Karpas-422 (cell line): Measurements from ENCODE around the gene MLIP. TPM values are rescaled to one million over a fixed set of nuclear protein-coding genes. Genes with fewer than 3 reads are reported as not detected.

Experiments used
- DNase-seq: peaks from one replicate; pipeline ENCODE4 v3.0.0-alpha.2; 2015
- H2AFZ ChIP-seq: fragments of 200-600 bp; sonication (generic); 2 replicates; pipeline ENCODE4 v1.6.1; 2014; ENCODE audit warnings: antibody characterized with exemption, low read length, mixed read lengths
- H3K27ac ChIP-seq: fragments of 200-600 bp; sonication (generic); 2 replicates; pipeline ENCODE4 v1.5.1; 2014; ENCODE audit warnings: mild to moderate bottlenecking, low read length, moderate library complexity
- H3K27me3 ChIP-seq: fragments of 200-600 bp; sonication (generic); 2 replicates; pipeline ENCODE4 v1.6.1; 2014; ENCODE audit warnings: low read length, mixed read lengths
- H3K36me3 ChIP-seq: fragments of 200-600 bp; sonication (generic); 2 replicates; pipeline ENCODE4 v1.6.1; 2014; ENCODE audit warnings: low read length, mixed read lengths; ENCODE audit not compliant: insufficient read depth
- H3K4me1 ChIP-seq: fragments of 200-600 bp; sonication (generic); 2 replicates; pipeline ENCODE4 v1.6.1; 2014; ENCODE audit warnings: mild to moderate bottlenecking, low read length, mixed read lengths
- H3K4me2 ChIP-seq: fragments of 200-600 bp; sonication (generic); 2 replicates; pipeline ENCODE4 v1.6.1; 2014; ENCODE audit warnings: low read length, low read depth, mild to moderate bottlenecking; ENCODE audit not compliant: poor library complexity, severe bottlenecking
- H3K4me3 ChIP-seq: fragments of 200-600 bp; sonication (generic); 2 replicates; pipeline ENCODE4 v1.5.1; 2014; ENCODE audit warnings: mild to moderate bottlenecking, antibody characterized with exemption, low read length, mixed read lengths
- H3K79me2 ChIP-seq: fragments of 200-600 bp; sonication (generic); 2 replicates; pipeline ENCODE4 v1.6.1; 2014; ENCODE audit warnings: mild to moderate bottlenecking, low read length, mixed read lengths
- H3K9ac ChIP-seq: fragments of 200-600 bp; sonication (generic); 2 replicates; pipeline ENCODE4 v1.6.0; 2014; ENCODE audit warnings: low read length
- H3K9me2 ChIP-seq: fragments of 200-600 bp; sonication (generic), shearing (Covaris generic); replicated peaks from 2 replicates; pipeline ENCODE4 v1.6.0; 2014; ENCODE audit warnings: mild to moderate bottlenecking, low read length, moderate library complexity; ENCODE audit not compliant: insufficient read depth
- H3K9me3 ChIP-seq: fragments of 300-700, 200-600 bp; sonication (generic); 2 replicates; pipeline ENCODE4 v1.6.1; 2014; ENCODE audit warnings: low read length, mixed read lengths
- H4K20me1 ChIP-seq: fragments of 200-600 bp; sonication (generic); 2 replicates; pipeline ENCODE4 v1.6.1; 2014; ENCODE audit warnings: mild to moderate bottlenecking, antibody characterized with exemption, low read length, low read depth; ENCODE audit not compliant: insufficient read depth
- total RNA-seq: library from RNA; depleted of rRNA; stranded (reverse); fragments of >200 nt; shearing (Covaris generic); gene quantifications from 2 replicates; pipeline ENCODE4 v1.2.3, GENCODE V29; 2014; ENCODE audit warnings: low replicate concordance

MLIP gene
- total RNA-seq, 1 experiment from 2014 or later: not detected

- no peaks in the 10 kb centered on the region for H3K9me2 ChIP-seq
Measured at GRCh38 chr6:54087721-54088120, 23.5 kb upstream of the MLIP start.

GRCh38 chr6:54093326-54093948 is 17.8 kb upstream of the MLIP start:
- Histone ChIP-seq H3K9ac (no peak overlapping the region), H3K27ac (no peak overlapping the region), H4K20me1 (no peaks in the 10 kb centered on the region)

More at GRCh38 chr6:54087721-54088120, 23.5 kb upstream of the MLIP start:
- Histone ChIP-seq H3K79me2 (no peaks in the 10 kb centered on the region), H3K4me1 (no peaks in the 10 kb centered on the region), H2AFZ (no peak overlapping the region), H3K4me3 (no peak overlapping the region), H3K27me3 (no peaks in the 10 kb centered on the region), H3K9me3 (no peaks in the 10 kb centered on the region), H4K20me1 (no peaks in the 10 kb centered on the region), H3K9ac (no peak overlapping the region), H3K27ac (no peak overlapping the region), H3K4me2 (no peak overlapping the region), H3K36me3 (no peaks in the 10 kb centered on the region)
- DNase-seq: no peak

GRCh38 chr6:54094293-54094692 is 16.9 kb upstream of the MLIP start:
- Histone ChIP-seq H4K20me1 (no peaks in the 10 kb centered on the region), H3K9me3 (no peaks in the 10 kb centered on the region), H3K4me2 (no peak overlapping the region), H3K9me2 (no peaks in the 10 kb centered on the region; the same call in 1 of the 2 replicates), H3K27me3 (no peaks in the 10 kb centered on the region), H3K4me1 (no peaks in the 10 kb centered on the region), H3K79me2 (no peaks in the 10 kb centered on the region), H3K9ac (no peak overlapping the region), H2AFZ (no peak overlapping the region), H3K4me3 (no peak overlapping the region), H3K36me3 (no peaks in the 10 kb centered on the region), H3K27ac (no peak overlapping the region)
- no peak for DNase-seq

More at GRCh38 chr6:54093326-54093948, 17.8 kb upstream of the MLIP start:
- Histone ChIP-seq H2AFZ (no peak overlapping the region), H3K9me2 (no peaks in the 10 kb centered on the region; the same call in 1 of the 2 replicates), H3K79me2 (no peaks in the 10 kb centered on the region), H3K4me1 (no peaks in the 10 kb centered on the region), H3K4me2 (no peak overlapping the region), H3K36me3 (no peaks in the 10 kb centered on the region), H3K9me3 (no peaks in the 10 kb centered on the region), H3K4me3 (no peak overlapping the region), H3K27me3 (no peaks in the 10 kb centered on the region)
- no peak for DNase-seq

GRCh38 chr6:54094786-54095185 is 16.5 kb upstream of the MLIP start:
- H3K36me3 ChIP-seq: no peaks in the 10 kb centered on the region
- no peaks in the 10 kb centered on the region for H4K20me1 ChIP-seq
- H3K27ac ChIP-seq: no peak overlapping the region
- no peak overlapping the region for H3K9ac ChIP-seq
- no peaks in the 10 kb centered on the region for H3K79me2 ChIP-seq
- no peak for DNase-seq
- H3K4me2 ChIP-seq: no peak overlapping the region
- H2AFZ ChIP-seq: no peak overlapping the region
- H3K27me3 ChIP-seq: no peaks in the 10 kb centered on the region
- H3K9me2 ChIP-seq: no peaks in the 10 kb centered on the region; the same call in 1 of the 2 replicates
- no peak overlapping the region for H3K4me3 ChIP-seq
- H3K4me1 ChIP-seq: no peaks in the 10 kb centered on the region
- no peaks in the 10 kb centered on the region for H3K9me3 ChIP-seq

- Histone ChIP-seq H3K9me3 (no peaks in the 10 kb centered on the region), H3K27ac (no peak overlapping the region), H3K9ac (no peak overlapping the region), H3K27me3 (no peaks in the 10 kb centered on the region), H3K4me3 (no peak overlapping the region), H4K20me1 (no peaks in the 10 kb centered on the region), H3K36me3 (no peaks in the 10 kb centered on the region), H2AFZ (no peak overlapping the region), H3K4me2 (no peak overlapping the region), H3K79me2 (no peaks in the 10 kb centered on the region), H3K4me1 (no peaks in the 10 kb centered on the region), H3K9me2 (no peaks in the 10 kb centered on the region; the same call in none of the 2 replicates)
- DNase-seq: no peak
Measured at GRCh38 chr6:54095723-54096122, 15.5 kb upstream of the MLIP start.

- H3K9ac ChIP-seq: no peak overlapping the region
- no peaks in the 10 kb centered on the region for H4K20me1 ChIP-seq
- H2AFZ ChIP-seq: no peak overlapping the region
- no peaks in the 10 kb centered on the region for H3K79me2 ChIP-seq
- H3K4me3 ChIP-seq: no peak overlapping the region
- H3K27me3 ChIP-seq: no peaks in the 10 kb centered on the region
- H3K4me2 ChIP-seq: no peak overlapping the region
- no peaks in the 10 kb centered on the region; the same call in none of the 2 replicates for H3K9me2 ChIP-seq
- H3K9me3 ChIP-seq: no peaks in the 10 kb centered on the region
- H3K4me1 ChIP-seq: no peaks in the 10 kb centered on the region
- no peak overlapping the region for H3K27ac ChIP-seq
- no peak for DNase-seq
- no peaks in the 10 kb centered on the region for H3K36me3 ChIP-seq
Measured at GRCh38 chr6:54096811-54097210, 14.4 kb upstream of the MLIP start.

- no peaks in the 10 kb centered on the region for H3K36me3 ChIP-seq
- H3K9ac ChIP-seq: no peak overlapping the region
- H3K4me3 ChIP-seq: no peak overlapping the region
- no peak for DNase-seq
- no peaks in the 10 kb centered on the region for H3K27me3 ChIP-seq
- no peak overlapping the region for H3K27ac ChIP-seq
- H3K9me2 ChIP-seq: no peaks in the 10 kb centered on the region; the same call in none of the 2 replicates
- H3K4me2 ChIP-seq: no peak overlapping the region
- H4K20me1 ChIP-seq: no peaks in the 10 kb centered on the region
- H3K79me2 ChIP-seq: no peaks in the 10 kb centered on the region
- H3K4me1 ChIP-seq: no peaks in the 10 kb centered on the region
- no peaks in the 10 kb centered on the region for H3K9me3 ChIP-seq
- H2AFZ ChIP-seq: no peak overlapping the region; the same call in 1 of the 2 replicates
Measured at GRCh38 chr6:54097753-54098152, 13.5 kb upstream of the MLIP start.

GRCh38 chr6:54098450-54099044 is 12.7 kb upstream of the MLIP start:
- H3K9me2 ChIP-seq: no peaks in the 10 kb centered on the region; the same call in none of the 2 replicates
- H3K27me3 ChIP-seq: no peaks in the 10 kb centered on the region
- H3K4me3 ChIP-seq: no peak overlapping the region
- no peaks in the 10 kb centered on the region for H3K79me2 ChIP-seq
- H3K9ac ChIP-seq: no peak overlapping the region
- no peaks in the 10 kb centered on the region for H3K9me3 ChIP-seq
- H3K27ac ChIP-seq: no peak overlapping the region
- no peaks in the 10 kb centered on the region for H3K36me3 ChIP-seq
- H3K4me1 ChIP-seq: no peaks in the 10 kb centered on the region
- H3K4me2 ChIP-seq: no peak overlapping the region
- no peaks in the 10 kb centered on the region for H4K20me1 ChIP-seq
- DNase-seq: no peak
- no peak overlapping the region for H2AFZ ChIP-seq
